BJ (cell line): ENCODE measurements around the gene RFX2. TPM values are rescaled to one million over a fixed set of nuclear protein-coding genes. Genes with fewer than 3 reads are reported as not detected.

ENCODE experiments used
- CTCF ChIA-PET: fragments of 350-600 bp; formaldehyde crosslinking; extraction: SDS; loops from one replicate; lab custom pipeline; 2021; ENCODE audit warnings: antibody characterized with exemption, inconsistent platforms; lab: Yijun Ruan, JAX
- POLR2A ChIA-PET: fragments of 300-600 bp; sonication (Branson Sonifier 250); formaldehyde crosslinking; extraction: SDS; loops from one replicate; lab custom pipeline; 2021; ENCODE audit warnings: antibody characterized with exemption; lab: Charles Lee
- DNase-seq: peaks from one replicate; pipeline ENCODE4 v3.0.0-alpha.2; 2011; ENCODE audit warnings: low read depth
- H3K27me3 ChIP-seq: 2 replicates; pipeline ENCODE4 v1.6.0; 2011; ENCODE audit warnings: low read length; ENCODE audit not compliant: control insufficient read depth, insufficient read depth
- H3K36me3 ChIP-seq: 2 replicates; pipeline ENCODE4 v1.5.1; 2011; ENCODE audit warnings: low read length; ENCODE audit not compliant: control insufficient read depth, insufficient read depth
- H3K4me3 ChIP-seq: 2 replicates; pipeline ENCODE4 v1.5.1; 2011; ENCODE audit warnings: low read depth, mild to moderate bottlenecking, control low read depth, low read length
- polyA plus RNA-seq: library from polyadenylated mRNA; depleted of rRNA; stranded (reverse); fragments of >200 nt; gene quantifications from 2 replicates; pipeline ENCODE4 v1.2.3, GENCODE V29; 2011; rRNA removed
- TF ChIP-seq, protein P1 (sequence below): IDR thresholded peaks from 2 replicates; pipeline ENCODE4 v1.5.1; 2011; ENCODE audit warnings: low read depth, mild to moderate bottlenecking, control low read depth, inconsistent platforms, low read length, moderate library complexity; ENCODE audit not compliant: insufficient read depth

The RFX2 gene
- polyA plus RNA-seq, 1 experiment, result 5.7 TPM

DNA sequence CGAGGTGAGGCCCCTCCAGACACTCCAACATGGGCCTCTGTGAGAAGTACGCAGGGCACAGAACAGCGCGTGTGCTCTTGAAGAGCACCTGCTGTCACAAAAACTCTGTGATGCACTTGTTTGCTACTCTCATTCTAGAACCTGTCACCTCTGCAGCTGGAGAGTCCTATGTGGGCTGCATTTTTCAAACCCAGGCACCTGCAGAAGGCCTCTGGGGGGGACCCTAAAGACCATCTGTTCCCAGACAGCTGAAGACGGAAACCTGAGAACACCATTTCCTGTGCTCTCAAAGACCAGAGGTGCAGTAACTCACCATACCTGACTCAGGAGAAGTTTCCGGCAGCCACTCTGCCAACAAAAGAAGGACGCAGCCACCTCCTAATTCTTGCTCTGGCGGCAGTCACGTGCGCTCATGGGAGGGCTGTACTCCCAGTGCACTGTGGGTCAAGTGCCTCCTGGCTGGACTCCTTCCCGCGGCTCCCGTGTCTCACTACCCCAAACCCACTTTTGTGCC is 160.5 kb downstream of the RFX2 start:
- Histone ChIP-seq H3K4me3 (no peak overlapping the region), H3K36me3 (peaks cover 12% of the 10 kb centered on the region), H3K27me3 (no peaks in the 10 kb centered on the region)
- ChIA-PET CTCF (interaction anchor here (0.9 to 12.1 kb wide), 3 partner anchors 9 to 98 kb away, joined by 3 to 78 read pairs (median 4); no protein-coding TSS in a partner anchor), POLR2A (no interaction called here)
- DNase-seq, result no peak
- TF ChIP-seq, protein P1, sequence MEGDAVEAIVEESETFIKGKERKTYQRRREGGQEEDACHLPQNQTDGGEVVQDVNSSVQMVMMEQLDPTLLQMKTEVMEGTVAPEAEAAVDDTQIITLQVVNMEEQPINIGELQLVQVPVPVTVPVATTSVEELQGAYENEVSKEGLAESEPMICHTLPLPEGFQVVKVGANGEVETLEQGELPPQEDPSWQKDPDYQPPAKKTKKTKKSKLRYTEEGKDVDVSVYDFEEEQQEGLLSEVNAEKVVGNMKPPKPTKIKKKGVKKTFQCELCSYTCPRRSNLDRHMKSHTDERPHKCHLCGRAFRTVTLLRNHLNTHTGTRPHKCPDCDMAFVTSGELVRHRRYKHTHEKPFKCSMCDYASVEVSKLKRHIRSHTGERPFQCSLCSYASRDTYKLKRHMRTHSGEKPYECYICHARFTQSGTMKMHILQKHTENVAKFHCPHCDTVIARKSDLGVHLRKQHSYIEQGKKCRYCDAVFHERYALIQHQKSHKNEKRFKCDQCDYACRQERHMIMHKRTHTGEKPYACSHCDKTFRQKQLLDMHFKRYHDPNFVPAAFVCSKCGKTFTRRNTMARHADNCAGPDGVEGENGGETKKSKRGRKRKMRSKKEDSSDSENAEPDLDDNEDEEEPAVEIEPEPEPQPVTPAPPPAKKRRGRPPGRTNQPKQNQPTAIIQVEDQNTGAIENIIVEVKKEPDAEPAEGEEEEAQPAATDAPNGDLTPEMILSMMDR, result no peak

DNA sequence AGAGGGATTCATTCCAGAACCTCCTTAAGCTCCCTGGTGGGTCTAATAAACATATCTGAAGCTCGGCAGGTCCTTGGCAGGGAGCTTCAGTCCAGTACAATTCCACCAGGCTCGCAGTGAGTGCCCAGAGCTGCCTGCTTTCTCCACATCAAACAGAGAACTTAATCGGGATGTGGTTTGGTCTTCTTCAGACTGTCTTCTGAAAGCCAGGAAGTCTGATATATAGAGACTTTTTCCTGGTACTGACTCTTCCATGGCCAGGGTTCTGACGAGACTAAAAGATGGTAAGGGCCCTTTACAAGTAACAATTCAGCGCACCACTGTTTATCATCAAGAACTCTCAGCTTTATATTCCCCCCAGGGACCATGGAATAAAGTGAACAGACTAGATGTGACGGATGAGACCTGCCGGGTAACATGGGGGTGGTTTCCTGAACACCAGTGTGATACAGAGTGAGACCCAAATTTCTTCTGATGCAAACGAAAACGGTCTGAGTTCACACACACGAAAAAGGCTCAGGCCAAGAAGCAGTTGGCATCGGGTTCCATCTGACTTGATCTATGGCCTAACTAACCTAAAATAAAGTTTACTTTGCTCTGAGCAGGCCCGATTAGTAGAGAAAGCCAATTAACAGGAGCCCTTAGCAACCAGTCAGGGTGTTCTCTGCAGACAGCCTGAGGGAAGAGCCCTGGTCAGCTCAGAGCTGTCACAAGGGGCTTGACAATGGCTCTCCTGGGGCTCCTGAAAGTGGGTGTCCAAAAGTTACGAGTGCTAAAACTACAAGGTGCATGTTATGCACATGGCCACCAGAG is 161.3 kb downstream of the RFX2 start:
- ChIA-PET POLR2A (no interaction called here), CTCF (interaction anchor here (0.9 to 12.1 kb wide), 3 partner anchors 8 to 99 kb away, joined by 3 to 78 read pairs (median 4); no protein-coding TSS in a partner anchor)
- no peak for DNase-seq
- H3K4me3 ChIP-seq, result no peak overlapping the region
- H3K27me3 ChIP-seq, result no peaks in the 10 kb centered on the region
- peaks cover 12% of the 10 kb centered on the region for H3K36me3 ChIP-seq
- TF ChIP-seq, protein P1, result no peak

DNA sequence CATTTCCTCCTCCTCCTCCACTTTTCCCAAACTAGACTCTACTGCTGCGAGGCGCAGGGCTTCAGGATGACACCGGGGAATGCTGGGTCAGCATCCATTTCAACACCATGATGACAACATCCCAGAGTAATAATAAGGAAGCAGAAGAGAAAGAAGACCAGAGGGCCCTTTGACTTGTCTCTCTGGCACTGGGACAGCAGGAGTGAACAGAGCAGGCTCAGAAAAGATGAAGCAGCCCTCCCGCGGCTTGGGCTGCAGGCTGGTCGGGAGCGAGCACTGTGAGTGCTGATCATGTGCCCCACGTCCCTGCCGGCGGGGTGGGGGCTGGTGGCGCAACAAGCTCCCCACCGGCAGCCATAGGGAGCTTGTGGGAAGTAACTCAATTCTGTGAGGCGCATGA is 162.9 kb downstream of the RFX2 start:
- ChIA-PET CTCF (interaction anchor here (0.7 to 12.1 kb wide), 2 partner anchors 10 to 20 kb away, joined by 3 to 78 read pairs; no protein-coding TSS in a partner anchor), POLR2A (no interaction called here)
- Histone ChIP-seq H3K27me3 (no peaks in the 10 kb centered on the region), H3K36me3 (peaks cover 12% of the 10 kb centered on the region), H3K4me3 (no peak overlapping the region)
- DNase-seq, result no peak
- TF ChIP-seq, protein P1, result no peak

DNA sequence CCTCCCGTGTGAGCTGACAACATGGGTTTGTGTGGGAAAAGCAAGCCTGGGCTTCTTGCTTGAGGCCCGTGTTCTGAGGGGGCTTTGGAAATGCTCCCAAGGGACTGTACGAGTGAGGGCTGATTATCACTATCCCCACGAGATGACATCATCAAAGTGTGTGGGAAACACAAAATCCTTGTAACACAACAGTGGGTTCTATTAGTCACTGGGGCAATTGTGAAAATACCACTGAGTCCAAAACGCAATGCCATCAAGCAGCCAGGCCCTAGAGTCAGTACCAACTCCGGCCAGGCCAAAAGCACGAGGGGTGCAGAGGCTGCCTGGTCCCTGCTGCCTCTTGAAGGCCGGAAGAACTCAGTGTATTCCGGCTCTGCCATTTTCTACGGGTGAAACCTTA is 166.7 kb downstream of the RFX2 start:
- ChIA-PET POLR2A (no interaction called here), CTCF (interaction anchor here (1.3 to 2.9 kb wide), 2 partner anchors 9 to 24 kb away, joined by 3 to 19 read pairs; no protein-coding TSS in a partner anchor)
- no peak for DNase-seq
- TF ChIP-seq, protein P1, result no peak
- Histone ChIP-seq H3K27me3 (no peaks in the 10 kb centered on the region), H3K4me3 (no peak overlapping the region), H3K36me3 (peaks cover 13% of the 10 kb centered on the region)

Other genes with a start within 250 kb of the RFX2 start
- not detected in 2 replicates for gene FUT5, start 240.0 kb downstream of the RFX2 start, polyA plus RNA-seq
- gene NDUFA11, start 206.7 kb downstream of the RFX2 start, polyA plus RNA-seq, result 242 and 351 TPM in 2 replicates
- 3.3 and 4.2 TPM in 2 replicates for gene VMAC, start 205.6 kb downstream of the RFX2 start, polyA plus RNA-seq
- 4.3 and 5.6 TPM in 2 replicates for gene CAPS, start 196.2 kb downstream of the RFX2 start, polyA plus RNA-seq
- 54.2 and 68.6 TPM in 2 replicates for gene RANBP3, start 132.4 kb downstream of the RFX2 start, polyA plus RNA-seq
- not detected in 2 replicates for gene ACSBG2, start 25.2 kb upstream of the RFX2 start, polyA plus RNA-seq
- gene MLLT1, start 169.5 kb upstream of the RFX2 start, polyA plus RNA-seq, result 19.0 and 28.1 TPM in 2 replicates
- 0.05 and 0.10 TPM in 2 replicates for gene ACER1, start 223.1 kb upstream of the RFX2 start, polyA plus RNA-seq